GM13977 (cell line): ENCODE measurements around the gene EEF1G.

Experiments used
- DNase-seq: peaks from one replicate; pipeline ENCODE4 v3.0.0; 2012; ENCODE audit warnings: low spot score
- CTCF ChIP-seq: IDR thresholded peaks from 2 replicates; pipeline ENCODE4 v1.5.1; 2012; ENCODE audit warnings: mild to moderate bottlenecking, control low read depth; ENCODE audit not compliant: insufficient read depth; ENCODE audit errors: extremely low read depth, missing control alignments
- in situ Hi-C: fragments of 300-500 bp; cut with MboI; formaldehyde crosslinking; loops from one replicate; pipeline ENCODE4 v1.12.0; 2022; ENCODE audit warnings: low sequenced_read_pairs, low pct_unique_long_range_greater_than_20kb, mixed read lengths, inconsistent platforms; ENCODE audit not compliant: unreplicated experiment

EEF1G gene

DNA sequence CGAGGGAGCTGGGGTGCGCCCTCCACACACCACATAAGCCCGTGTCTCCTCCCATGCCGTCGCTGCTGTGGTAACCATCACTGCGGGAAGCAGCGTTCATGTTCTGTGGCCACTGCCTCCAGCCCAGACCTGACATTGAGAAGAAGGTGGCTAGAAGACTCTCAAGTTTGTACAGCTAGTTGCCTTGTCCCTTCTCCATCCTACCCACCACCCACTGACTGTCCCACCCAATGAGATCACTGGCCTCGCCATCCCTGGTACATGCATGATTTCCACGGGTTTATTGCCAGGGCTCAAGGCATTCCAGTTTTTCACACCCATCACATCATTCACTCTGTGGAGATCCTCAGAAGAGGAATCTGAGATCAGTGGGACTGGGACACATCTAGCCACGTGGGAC lies 60.1 kb downstream of the EEF1G start:
- in situ Hi-C loops: no loop called here
- DNase-seq: no peak
- no peak for TF ChIP-seq CTCF

- no peak for DNase-seq
- in situ Hi-C loops: no loop called here
- no peak for TF ChIP-seq CTCF
These were observed 60.7 kb downstream of the EEF1G start for GRCh38 chr11:62512961-62513360.
